Astrocyte (in vitro differentiated cells and primary cell): Measurements from ENCODE around the gene CLTCL1. TPM values are rescaled to one million over a fixed set of nuclear protein-coding genes. Genes with fewer than 3 reads are reported as not detected.

Experiments
- DNase-seq: peaks from one replicate; pipeline ENCODE4 v3.0.0-alpha.2; 2010; ENCODE audit warnings: low read depth
- FAIRE-seq: peaks from 2 replicates; lab custom pipeline; 2011; peaks lifted over from hg19 to GRCh38; lab: Jason Lieb, UNC
- H2AFZ ChIP-seq: 2 replicates; pipeline ENCODE4 v1.6.0; 2012; ENCODE audit warnings: low read depth, low read length, inconsistent platforms
- H3K27ac ChIP-seq: 2 replicates; pipeline ENCODE4 v1.5.1; 2011; ENCODE audit warnings: low read depth, low read length, inconsistent platforms
- H3K27me3 ChIP-seq: 2 replicates; pipeline ENCODE4 v1.6.0; 2011; ENCODE audit warnings: low read length, inconsistent platforms; ENCODE audit not compliant: insufficient read depth
- H3K36me3 ChIP-seq: 2 replicates; pipeline ENCODE4 v1.5.1; 2011; ENCODE audit warnings: low read length, inconsistent platforms; ENCODE audit not compliant: insufficient read depth
- H3K4me1 ChIP-seq: 2 replicates; pipeline ENCODE4 v1.5.1; 2011; ENCODE audit warnings: low read length, inconsistent platforms; ENCODE audit not compliant: insufficient read depth
- H3K4me2 ChIP-seq: 2 replicates; pipeline ENCODE4 v1.6.0; 2012; ENCODE audit warnings: low read length, inconsistent platforms
- H3K4me3 ChIP-seq: 2 replicates; pipeline ENCODE4 v1.5.1; 2011; ENCODE audit warnings: low read depth, mild to moderate bottlenecking, low read length, inconsistent platforms; ENCODE audit not compliant: insufficient read depth
- H3K79me2 ChIP-seq: 2 replicates; pipeline ENCODE4 v1.6.0; 2012; ENCODE audit warnings: mild to moderate bottlenecking, low read length, inconsistent platforms; ENCODE audit not compliant: insufficient read depth
- H3K9ac ChIP-seq: 2 replicates; pipeline ENCODE4 v1.6.0; 2012; ENCODE audit warnings: mild to moderate bottlenecking, low read length, inconsistent platforms
- H3K9me3 ChIP-seq: 2 replicates; pipeline ENCODE4 v1.5.1; 2012; ENCODE audit warnings: low read depth, mild to moderate bottlenecking, low read length, inconsistent platforms; ENCODE audit not compliant: insufficient read depth
- H4K20me1 ChIP-seq: 2 replicates; pipeline ENCODE4 v1.6.0; 2012; ENCODE audit warnings: low read length, inconsistent platforms; ENCODE audit not compliant: insufficient read depth
- H3K27ac Mint-ChIP-seq: one replicate; pipeline ENCODE4 v1.8.0; 2021; ENCODE audit warnings: mild to moderate bottlenecking, mixed read lengths; ENCODE audit not compliant: unreplicated experiment
- H3K27me3 Mint-ChIP-seq: one replicate; pipeline ENCODE4 v1.8.0; 2021; ENCODE audit warnings: low read depth, mixed read lengths; ENCODE audit not compliant: unreplicated experiment
- H3K36me3 Mint-ChIP-seq: one replicate; pipeline ENCODE4 v1.8.0; 2021; ENCODE audit warnings: low read depth, mixed read lengths; ENCODE audit not compliant: unreplicated experiment
- H3K4me1 Mint-ChIP-seq: one replicate; pipeline ENCODE4 v1.8.0; 2021; ENCODE audit warnings: low read depth, mixed read lengths; ENCODE audit not compliant: unreplicated experiment
- H3K4me3 Mint-ChIP-seq: one replicate; pipeline ENCODE4 v1.8.0; 2021; ENCODE audit warnings: mild to moderate bottlenecking, moderate library complexity, mixed read lengths; ENCODE audit not compliant: unreplicated experiment
- H3K9me3 Mint-ChIP-seq: one replicate; pipeline ENCODE4 v1.8.0; 2021; ENCODE audit warnings: mild to moderate bottlenecking, mixed read lengths; ENCODE audit not compliant: unreplicated experiment
- CTCF ChIP-seq: IDR thresholded peaks from 2 replicates; pipeline ENCODE4 v1.5.1; 2011; ENCODE audit warnings: low read depth, mild to moderate bottlenecking, inconsistent platforms, low read length, moderate library complexity; ENCODE audit not compliant: insufficient read depth
- EZH2 ChIP-seq: IDR thresholded peaks from 2 replicates; pipeline ENCODE4 v1.6.1; 2012; ENCODE audit warnings: mild to moderate bottlenecking, low read length, inconsistent platforms; ENCODE audit not compliant: insufficient read depth
- total RNA-seq: library from RNA; stranded (reverse); gene quantifications from 2 replicates; pipeline ENCODE4 v1.2.1, GENCODE V29; 2021

CLTCL1 gene
- total RNA-seq, 1 donor from 2014 or later, result 54.4 TPM

DNA sequence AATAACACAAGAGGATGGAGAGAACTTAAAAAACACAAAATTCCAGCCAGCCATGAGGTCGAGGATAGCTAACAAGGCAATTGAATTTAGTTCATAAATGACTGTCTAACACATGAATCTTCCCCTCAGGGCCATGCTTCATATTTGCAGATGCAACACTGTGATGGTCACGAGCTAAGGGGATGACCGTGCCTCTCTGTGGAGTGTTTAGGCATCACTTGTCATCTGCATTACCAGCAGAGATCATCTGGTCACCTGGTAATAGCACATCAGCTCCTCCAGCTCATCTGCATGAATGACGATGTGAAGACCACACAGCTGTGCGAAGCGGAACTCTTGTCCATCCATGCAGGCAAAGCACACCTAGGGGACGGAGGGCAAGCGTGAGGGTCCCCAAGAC, 92.0 kb downstream of the CLTCL1 start:
- H3K36me3 Mint-ChIP-seq, result peaks cover 51% of the 10 kb centered on the region
- DNase-seq (no peak), FAIRE-seq (no peak)

GRCh38 chr22:19197997-19198865, 93.3 kb downstream of the CLTCL1 start:
- Mint-ChIP-seq H3K4me3 (no peak overlapping the region), H3K4me1 (peaks cover 7% of the 10 kb centered on the region), H3K27ac (no peak overlapping the region), H3K9me3 (peaks cover 2% of the 10 kb centered on the region), H3K36me3 (peaks cover 53% of the 10 kb centered on the region), H3K27me3 (no peaks in the 10 kb centered on the region)
- Histone ChIP-seq H4K20me1 (no peaks in the 10 kb centered on the region), H3K4me1 (no peaks in the 10 kb centered on the region), H3K36me3 (no peaks in the 10 kb centered on the region), H3K27ac (no peak overlapping the region), H2AFZ (no peak overlapping the region), H3K27me3 (no peaks in the 10 kb centered on the region), H3K4me3 (no peak overlapping the region), H3K9me3 (no peaks in the 10 kb centered on the region), H3K4me2 (no peak overlapping the region), H3K79me2 (no peaks in the 10 kb centered on the region), H3K9ac (no peak overlapping the region)
- FAIRE-seq (no peak), DNase-seq (no peak)
- TF ChIP-seq EZH2 (no peak), CTCF (no peak)

More for the DNA sequence above, 92.0 kb downstream of the CLTCL1 start:
- TF ChIP-seq CTCF, result no peak
- no peak for TF ChIP-seq EZH2
- H3K9ac ChIP-seq, result no peak overlapping the region
- H3K9me3 ChIP-seq, result no peaks in the 10 kb centered on the region
- H3K4me3 ChIP-seq, result no peak overlapping the region
- no peaks in the 10 kb centered on the region for H3K36me3 ChIP-seq
- H3K27ac ChIP-seq, result no peak overlapping the region
- H3K27me3 Mint-ChIP-seq, result no peaks in the 10 kb centered on the region
- H3K27me3 ChIP-seq, result no peaks in the 10 kb centered on the region
- H3K79me2 ChIP-seq, result no peaks in the 10 kb centered on the region
- H3K4me1 ChIP-seq, result no peaks in the 10 kb centered on the region
- no peak overlapping the region for H3K27ac Mint-ChIP-seq
- H3K9me3 Mint-ChIP-seq, result no peaks in the 10 kb centered on the region
- H2AFZ ChIP-seq, result no peak overlapping the region
- peaks cover 7% of the 10 kb centered on the region for H3K4me1 Mint-ChIP-seq
- H3K4me3 Mint-ChIP-seq, result no peak overlapping the region
- no peak overlapping the region for H3K4me2 ChIP-seq
- H4K20me1 ChIP-seq, result no peaks in the 10 kb centered on the region
